ENCODE data around the gene CFAP70.
"Not testable (repeated sequence)": the region's sequence is repeated elsewhere in the genome, so short reads cannot be mapped to it uniquely, and the experiment has no call there.

The CFAP70 gene

DNA sequence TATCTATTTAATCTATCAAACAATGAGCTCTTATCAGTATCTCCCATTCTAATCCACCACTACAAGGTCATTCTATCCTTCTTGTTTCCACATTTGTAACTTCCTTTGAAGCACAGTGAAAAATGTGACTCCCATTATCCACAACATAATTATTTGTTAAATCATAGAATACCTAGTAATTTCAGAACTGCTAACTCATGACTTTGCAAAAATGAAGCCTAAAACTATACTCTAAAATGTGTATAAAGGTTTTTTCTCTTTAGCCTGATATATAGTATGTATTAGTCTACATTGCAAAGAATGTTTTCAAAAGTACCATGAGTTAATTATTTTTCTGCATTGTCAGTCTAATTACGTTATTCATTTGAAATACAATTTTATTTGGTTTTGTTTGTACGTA lies 94.2 kb downstream of the CFAP70 start:
- no peak overlapping the region for H3K27ac ChIP-seq (ENCODE audit: low read depth, low read length)
- no peaks in the 10 kb centered on the region for H3K36me3 ChIP-seq (ENCODE audit: control insufficient read depth, insufficient read depth, low read length)
- H3K27me3 ChIP-seq (ENCODE audit: control insufficient read depth, insufficient read depth, low read length), result no peaks in the 10 kb centered on the region
- no peak overlapping the region for H3K9ac ChIP-seq (ENCODE audit: low read length)
- H3K4me1 ChIP-seq (ENCODE audit: control insufficient read depth, insufficient read depth, low read length), result no peaks in the 10 kb centered on the region
- no peak overlapping the region for H3K4me3 ChIP-seq (ENCODE audit: low read length)

DNA sequence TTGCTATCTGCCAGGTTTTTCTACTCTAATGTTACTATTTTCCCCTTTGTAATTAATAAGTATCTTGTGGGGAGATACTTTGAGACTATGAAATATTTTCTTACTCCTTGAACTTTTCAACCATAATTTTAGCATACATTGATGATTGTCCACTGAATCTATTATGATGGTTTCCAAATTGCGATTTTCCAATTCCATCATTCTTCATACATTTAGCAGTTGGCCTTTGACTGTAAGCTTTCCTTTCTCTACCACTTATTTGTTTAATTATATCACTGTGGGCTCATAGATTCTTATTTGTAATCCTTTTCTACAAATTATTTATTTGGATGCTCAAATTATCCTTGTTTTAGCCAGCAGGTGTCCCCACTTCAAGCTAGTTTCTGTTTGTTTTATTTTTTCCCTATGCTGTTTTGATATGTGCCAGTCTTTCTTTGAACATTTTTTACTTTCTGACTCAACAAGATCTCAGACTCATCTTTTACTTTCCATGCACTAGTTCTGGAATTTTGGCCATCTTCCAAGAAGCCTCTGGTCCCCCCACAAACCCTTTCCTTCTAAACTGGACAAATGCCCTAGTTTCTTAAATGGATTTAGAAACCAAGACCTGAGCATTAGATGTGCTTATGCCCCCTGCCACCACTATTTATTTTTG lies 94.8 kb downstream of the CFAP70 start:
- H3K9ac ChIP-seq (ENCODE audit: low read length), result no peak overlapping the region
- H3K27me3 ChIP-seq (ENCODE audit: control insufficient read depth, insufficient read depth, low read length), result no peaks in the 10 kb centered on the region
- no peak overlapping the region for H3K4me3 ChIP-seq (ENCODE audit: low read length)
- H3K4me1 ChIP-seq (ENCODE audit: control insufficient read depth, insufficient read depth, low read length), result no peaks in the 10 kb centered on the region
- no peaks in the 10 kb centered on the region for H3K36me3 ChIP-seq (ENCODE audit: control insufficient read depth, insufficient read depth, low read length)
- H3K27ac ChIP-seq (ENCODE audit: low read depth, low read length), result no peak overlapping the region

DNA sequence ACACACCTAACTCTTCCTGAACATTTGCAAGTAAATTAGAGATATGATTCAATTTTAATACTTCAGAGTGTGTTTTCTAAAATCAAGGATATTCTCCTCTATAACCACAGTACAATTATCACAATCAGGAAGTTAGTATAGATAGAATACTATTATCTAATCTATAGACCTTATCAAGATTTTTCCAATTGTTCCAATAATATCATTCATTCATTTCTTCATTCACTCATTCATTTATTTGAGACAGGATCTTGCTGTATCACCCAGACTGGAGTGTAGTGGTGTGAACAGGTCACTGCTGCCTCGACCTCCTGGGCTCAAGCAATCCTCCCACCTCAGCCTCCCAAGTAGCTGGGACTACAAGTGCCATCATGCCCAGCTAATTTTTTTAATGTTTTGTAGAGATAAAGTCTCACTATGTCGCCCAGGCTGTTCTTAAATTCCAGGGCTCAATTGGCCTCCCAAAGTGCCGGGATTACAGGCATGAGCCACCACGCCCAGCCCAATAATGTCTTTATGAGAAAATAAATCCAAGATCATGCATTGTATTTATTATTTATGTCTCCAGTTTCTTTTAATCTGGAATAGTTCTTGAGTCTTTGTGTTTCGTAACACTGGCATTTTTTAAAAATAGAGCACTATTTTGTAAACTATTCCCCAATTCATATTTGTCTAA lies 95.6 kb downstream of the CFAP70 start:
- Histone ChIP-seq H3K4me3 (ENCODE audit: low read length) (no peak overlapping the region), H3K36me3 (ENCODE audit: control insufficient read depth, insufficient read depth, low read length) (no peaks in the 10 kb centered on the region), H3K27me3 (ENCODE audit: control insufficient read depth, insufficient read depth, low read length) (no peaks in the 10 kb centered on the region), H3K27ac (ENCODE audit: low read depth, low read length) (no peak overlapping the region), H3K4me1 (ENCODE audit: control insufficient read depth, insufficient read depth, low read length) (no peaks in the 10 kb centered on the region), H3K9ac (ENCODE audit: low read length) (no peak overlapping the region)

DNA sequence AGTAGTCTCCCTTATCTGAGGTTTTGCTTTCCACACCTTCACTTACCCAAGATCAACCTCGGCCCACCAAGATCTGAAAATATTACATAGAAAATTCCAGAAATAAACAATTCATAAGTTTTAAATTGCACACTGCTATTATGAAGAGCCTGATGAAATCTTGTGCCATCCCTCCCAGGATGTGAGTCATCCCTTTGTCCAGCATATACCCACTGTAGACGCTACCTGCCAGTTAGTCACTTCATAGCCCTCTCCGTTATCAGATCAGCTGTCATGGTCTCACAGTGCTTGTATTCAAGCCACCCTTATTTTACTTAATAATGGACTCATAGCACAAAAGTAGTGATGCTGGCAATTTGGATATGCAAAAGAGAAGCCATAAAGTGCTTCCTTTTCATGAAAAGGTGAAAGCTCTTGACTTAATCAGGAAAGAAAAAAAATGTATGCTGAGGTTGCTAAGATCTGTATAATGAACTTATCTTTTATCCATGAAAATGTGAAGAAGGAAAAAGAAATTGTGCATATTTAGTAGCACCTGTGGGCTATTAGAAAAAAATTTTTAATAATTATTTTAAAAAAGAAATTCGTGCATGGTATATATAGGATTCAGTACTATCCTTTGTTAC lies 96.4 kb downstream of the CFAP70 start:
- Histone ChIP-seq H3K4me1 (ENCODE audit: control insufficient read depth, insufficient read depth, low read length) (no peaks in the 10 kb centered on the region), H3K4me3 (ENCODE audit: low read length) (no peak overlapping the region), H3K27ac (ENCODE audit: low read depth, low read length) (no peak overlapping the region), H3K9ac (ENCODE audit: low read length) (no peak overlapping the region), H3K27me3 (ENCODE audit: control insufficient read depth, insufficient read depth, low read length) (no peaks in the 10 kb centered on the region), H3K36me3 (ENCODE audit: control insufficient read depth, insufficient read depth, low read length) (no peaks in the 10 kb centered on the region)

DNA sequence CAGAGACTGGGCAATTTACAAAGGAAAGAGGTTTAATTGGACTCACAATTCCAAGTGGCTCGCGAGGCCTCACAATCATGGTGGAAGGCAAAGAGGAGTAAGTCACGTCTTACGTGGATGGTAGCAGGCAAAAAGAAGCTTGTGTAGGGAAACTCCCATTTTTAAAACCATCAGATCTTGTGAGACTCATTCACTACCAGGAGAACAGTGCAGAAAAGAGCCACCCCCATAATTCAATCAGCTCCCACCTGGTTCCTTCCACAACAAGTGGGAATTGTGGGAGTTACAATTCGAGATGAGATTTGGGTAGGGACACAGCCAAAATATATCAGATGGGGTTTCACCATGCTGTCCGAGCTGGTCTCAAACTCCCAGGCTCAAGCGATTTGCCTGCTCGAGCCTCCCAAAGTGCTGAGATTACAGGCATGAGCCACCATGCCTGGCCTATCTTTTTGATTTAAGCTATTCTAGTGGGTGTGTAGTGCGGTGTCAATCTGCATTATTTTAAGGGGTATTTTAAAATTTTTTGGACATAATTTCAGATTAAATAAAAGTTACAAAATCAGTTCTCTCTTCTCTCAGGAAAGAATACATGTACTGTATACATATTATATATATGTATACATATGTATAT lies 97.2 kb downstream of the CFAP70 start:
- Histone ChIP-seq H3K27ac (ENCODE audit: low read depth, low read length) (no peak overlapping the region), H3K36me3 (ENCODE audit: control insufficient read depth, insufficient read depth, low read length) (no peaks in the 10 kb centered on the region), H3K27me3 (ENCODE audit: control insufficient read depth, insufficient read depth, low read length) (no peaks in the 10 kb centered on the region), H3K9ac (ENCODE audit: low read length) (no peak overlapping the region), H3K4me3 (ENCODE audit: low read length) (no peak overlapping the region), H3K4me1 (ENCODE audit: control insufficient read depth, insufficient read depth, low read length) (no peaks in the 10 kb centered on the region)

GRCh38 chr10:73258612-73259011 lies 100.1 kb downstream of the CFAP70 start:
- H3K27ac ChIP-seq (ENCODE audit: low read depth, low read length); H3K4me1 ChIP-seq (ENCODE audit: control insufficient read depth, insufficient read depth, low read length); H3K36me3 ChIP-seq (ENCODE audit: control insufficient read depth, insufficient read depth, low read length); H3K27me3 ChIP-seq (ENCODE audit: control insufficient read depth, insufficient read depth, low read length); H3K9ac ChIP-seq (ENCODE audit: low read length); H3K4me3 ChIP-seq (ENCODE audit: low read length): not testable (repeated sequence)

DNA sequence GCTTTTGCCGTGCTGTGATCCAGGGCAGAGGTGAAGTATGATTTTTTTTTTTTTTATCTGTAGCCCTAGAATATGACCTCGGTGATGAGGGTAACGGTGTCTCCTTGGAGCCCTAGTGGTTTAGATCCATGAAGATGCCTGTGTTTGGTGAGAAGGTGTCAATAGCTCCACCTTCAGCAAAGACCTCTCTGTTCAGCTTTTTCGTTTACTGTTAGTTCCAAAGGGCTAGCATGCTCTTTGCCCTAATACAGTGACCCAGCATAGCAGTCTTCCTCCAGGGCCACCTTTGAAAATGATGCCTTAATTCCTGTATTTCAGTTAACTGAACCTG lies 105.5 kb downstream of the CFAP70 start:
- peak overlapping the region; percentile 91 for H3K4me3 ChIP-seq (ENCODE audit: low read length)
- H3K27ac ChIP-seq (ENCODE audit: low read depth, low read length), result peak overlapping the region; percentile 88
- H3K9ac ChIP-seq (ENCODE audit: low read length), result peak overlapping the region; percentile 85
- no peaks in the 10 kb centered on the region for H3K27me3 ChIP-seq (ENCODE audit: control insufficient read depth, insufficient read depth, low read length)
- H3K36me3 ChIP-seq (ENCODE audit: control insufficient read depth, insufficient read depth, low read length), result no peaks in the 10 kb centered on the region
- H3K4me1 ChIP-seq (ENCODE audit: control insufficient read depth, insufficient read depth, low read length), result peaks cover 8% of the 10 kb centered on the region

- no peaks in the 10 kb centered on the region for H3K36me3 ChIP-seq (ENCODE audit: control insufficient read depth, insufficient read depth, low read length)
- no peaks in the 10 kb centered on the region for H3K27me3 ChIP-seq (ENCODE audit: control insufficient read depth, insufficient read depth, low read length)
- peak within 1 kb of the TSS; percentile 91 for H3K4me3 ChIP-seq (ENCODE audit: low read length)
- H3K9ac ChIP-seq (ENCODE audit: low read length), result peak within 1 kb of the TSS; percentile 91
- peaks cover 11% of the 10 kb centered on the region for H3K4me1 ChIP-seq (ENCODE audit: control insufficient read depth, insufficient read depth, low read length)
- H3K27ac ChIP-seq (ENCODE audit: low read depth, low read length), result peak within 1 kb of the TSS; percentile 88
Measured at GRCh38 chr10:73252445-73253224, 106.0 kb downstream of the CFAP70 start, which contains the start of gene MRPS16. Gene MRPS16, minus strand, starts transcription at chr10:73252644. Its CDS starts 162 bp downstream, at chr10:73252482.

- peak overlapping the region; percentile 88 for H3K27ac ChIP-seq (ENCODE audit: low read depth, low read length)
- H3K4me1 ChIP-seq (ENCODE audit: control insufficient read depth, insufficient read depth, low read length), result peaks cover 13% of the 10 kb centered on the region
- no peaks in the 10 kb centered on the region for H3K36me3 ChIP-seq (ENCODE audit: control insufficient read depth, insufficient read depth, low read length)
- no peaks in the 10 kb centered on the region for H3K27me3 ChIP-seq (ENCODE audit: control insufficient read depth, insufficient read depth, low read length)
- peak overlapping the region; percentile 91 for H3K9ac ChIP-seq (ENCODE audit: low read length)
- H3K4me3 ChIP-seq (ENCODE audit: low read length), result peak overlapping the region; percentile 91
Measured at GRCh38 chr10:73251683-73252444, 106.8 kb downstream of the CFAP70 start.

DNA sequence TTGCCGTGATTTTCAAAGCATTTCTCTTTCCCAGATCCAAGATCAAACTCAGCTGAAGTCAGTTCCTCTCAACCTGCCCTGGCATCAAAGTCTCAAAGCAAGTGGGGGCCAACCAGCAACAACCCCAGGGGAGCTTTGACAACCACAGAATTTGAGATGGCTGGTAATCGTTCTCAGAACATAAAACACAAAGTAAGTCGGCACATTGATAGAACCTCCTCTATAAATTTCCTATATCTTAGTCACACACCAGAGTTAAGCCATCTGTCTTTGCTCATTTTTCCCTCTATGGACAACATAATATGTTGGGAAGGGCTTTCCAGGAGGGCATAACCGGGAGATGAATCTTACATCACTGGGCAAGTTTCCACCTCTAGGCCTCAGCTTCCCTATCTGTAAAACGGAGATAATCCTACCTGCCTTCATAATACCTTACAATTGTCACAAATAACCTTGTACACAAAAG lies 110.4 kb downstream of the CFAP70 start:
- Histone ChIP-seq H3K27me3 (ENCODE audit: control insufficient read depth, insufficient read depth, low read length) (no peaks in the 10 kb centered on the region), H3K9ac (ENCODE audit: low read length) (no peak overlapping the region), H3K4me3 (ENCODE audit: low read length) (no peak overlapping the region), H3K4me1 (ENCODE audit: control insufficient read depth, insufficient read depth, low read length) (peaks cover 14% of the 10 kb centered on the region), H3K27ac (ENCODE audit: low read depth, low read length) (no peak overlapping the region), H3K36me3 (ENCODE audit: control insufficient read depth, insufficient read depth, low read length) (peaks cover 8% of the 10 kb centered on the region)

GRCh38 chr10:73247509-73248258 lies 111.0 kb downstream of the CFAP70 start:
- H3K4me1 ChIP-seq (ENCODE audit: control insufficient read depth, insufficient read depth, low read length), result peaks cover 13% of the 10 kb centered on the region
- H3K27me3 ChIP-seq (ENCODE audit: control insufficient read depth, insufficient read depth, low read length), result no peaks in the 10 kb centered on the region
- peak overlapping the region; percentile 58 for H3K9ac ChIP-seq (ENCODE audit: low read length)
- H3K36me3 ChIP-seq (ENCODE audit: control insufficient read depth, insufficient read depth, low read length), result peaks cover 11% of the 10 kb centered on the region
- H3K27ac ChIP-seq (ENCODE audit: low read depth, low read length), result peak overlapping the region; percentile 63
- peak overlapping the region; percentile 95 for H3K4me3 ChIP-seq (ENCODE audit: low read length)

All from rectal smooth muscle tissue (tissue), 1 donor.